MCF 10A (cell line): ENCODE data around the gene KCNT2. TPM values are rescaled to one million over a fixed set of nuclear protein-coding genes. Genes with fewer than 3 reads are reported as not detected.

Experiments used
- Bru-seq: library from RNA; stranded (reverse); fragments of 400-500 nt; gene quantifications from one replicate; lab custom pipeline; 2021; lab: Mats Ljungman, UMichigan
- BruChase-seq, 2 experiments: library from RNA; stranded (reverse); fragments of 400-500 nt; gene quantifications; one replicate each; lab custom pipeline; 2021; lab: Mats Ljungman, UMichigan
- BruUV-seq: library from RNA; stranded (reverse); fragments of 400-500 nt; replicated peaks from 2 replicates; lab custom pipeline; 2021; lab: Mats Ljungman, UMichigan
- CTCF ChIA-PET: fragments of 300-600 bp; sonication (Branson Sonifier 250); formaldehyde crosslinking; extraction: SDS; loops from one replicate; lab custom pipeline; 2021; ENCODE audit warnings: antibody characterized with exemption, inconsistent platforms; lab: Yijun Ruan, JAX
- POLR2A ChIA-PET: fragments of 300-600, 350-650 bp; sonication (Branson Sonifier 250); formaldehyde crosslinking; extraction: SDS; loops from one replicate; lab custom pipeline; 2020; ENCODE audit warnings: antibody characterized with exemption, inconsistent platforms; lab: Yijun Ruan, JAX
- DNase-seq: peaks from one replicate; pipeline ENCODE4 v3.0.0-alpha.2; 2018; ENCODE audit not compliant: unreplicated experiment
- H3K27ac Mint-ChIP-seq: one replicate; pipeline ENCODE4 v1.8.0; 2022; ENCODE audit warnings: mild to moderate bottlenecking, low read depth, mixed read lengths; ENCODE audit not compliant: unreplicated experiment
- H3K27me3 Mint-ChIP-seq: one replicate; pipeline ENCODE4 v1.8.0; 2022; ENCODE audit warnings: mixed read lengths; ENCODE audit not compliant: insufficient read depth, unreplicated experiment
- H3K36me3 Mint-ChIP-seq: one replicate; pipeline ENCODE4 v1.8.0; 2022; ENCODE audit warnings: mild to moderate bottlenecking, moderate library complexity, mixed read lengths; ENCODE audit not compliant: insufficient read depth, unreplicated experiment
- H3K4me1 Mint-ChIP-seq: one replicate; pipeline ENCODE4 v1.8.0; 2022; ENCODE audit warnings: mixed read lengths; ENCODE audit not compliant: insufficient read depth, unreplicated experiment
- H3K4me3 Mint-ChIP-seq: one replicate; pipeline ENCODE4 v1.8.0; 2022; ENCODE audit warnings: mild to moderate bottlenecking, moderate library complexity, mixed read lengths; ENCODE audit not compliant: unreplicated experiment
- H3K9me3 Mint-ChIP-seq: one replicate; pipeline ENCODE4 v1.8.0; 2022; ENCODE audit warnings: mixed read lengths; ENCODE audit not compliant: unreplicated experiment
- CTCF ChIP-seq: fragments of 200-600 bp; IDR thresholded peaks from one replicate; pipeline ENCODE4 v1.8.0; 2022; ENCODE audit warnings: antibody characterized with exemption, mild to moderate bottlenecking; ENCODE audit not compliant: unreplicated experiment
- intact Hi-C: fragments of 100-400 bp; cut with micrococcal nuclease; formaldehyde crosslinking; loops from 2 replicates; pipeline ENCODE4 v1.14.1; 2022
- long read RNA-seq: library from polyadenylated mRNA; stranded (forward); transcript quantifications from one replicate; pipeline ENCODE4 v2.0.0, GENCODE V29; 2022
- total RNA-seq: library from RNA; stranded (reverse); gene quantifications from 2 replicates; pipeline ENCODE4 v1.2.3, GENCODE V29; 2022

Gene KCNT2
- total RNA-seq (1.2 and 1.5 TPM in 2 replicates), Bru-seq, nascent RNA (percentile 47 among the genes with signal in this experiment), BruChase-seq, experiment 1, labeled RNA remaining after a 6-hour chase (percentile 36 among the genes with signal in this experiment), BruChase-seq, experiment 2, labeled RNA remaining after a 2-hour chase (percentile 43 among the genes with signal in this experiment)
- long read RNA-seq, partial matches to known transcripts: 1 of 2 reads
- long read RNA-seq, other reads (novel, unspliced or antisense): 1 of 2 reads

DNA sequence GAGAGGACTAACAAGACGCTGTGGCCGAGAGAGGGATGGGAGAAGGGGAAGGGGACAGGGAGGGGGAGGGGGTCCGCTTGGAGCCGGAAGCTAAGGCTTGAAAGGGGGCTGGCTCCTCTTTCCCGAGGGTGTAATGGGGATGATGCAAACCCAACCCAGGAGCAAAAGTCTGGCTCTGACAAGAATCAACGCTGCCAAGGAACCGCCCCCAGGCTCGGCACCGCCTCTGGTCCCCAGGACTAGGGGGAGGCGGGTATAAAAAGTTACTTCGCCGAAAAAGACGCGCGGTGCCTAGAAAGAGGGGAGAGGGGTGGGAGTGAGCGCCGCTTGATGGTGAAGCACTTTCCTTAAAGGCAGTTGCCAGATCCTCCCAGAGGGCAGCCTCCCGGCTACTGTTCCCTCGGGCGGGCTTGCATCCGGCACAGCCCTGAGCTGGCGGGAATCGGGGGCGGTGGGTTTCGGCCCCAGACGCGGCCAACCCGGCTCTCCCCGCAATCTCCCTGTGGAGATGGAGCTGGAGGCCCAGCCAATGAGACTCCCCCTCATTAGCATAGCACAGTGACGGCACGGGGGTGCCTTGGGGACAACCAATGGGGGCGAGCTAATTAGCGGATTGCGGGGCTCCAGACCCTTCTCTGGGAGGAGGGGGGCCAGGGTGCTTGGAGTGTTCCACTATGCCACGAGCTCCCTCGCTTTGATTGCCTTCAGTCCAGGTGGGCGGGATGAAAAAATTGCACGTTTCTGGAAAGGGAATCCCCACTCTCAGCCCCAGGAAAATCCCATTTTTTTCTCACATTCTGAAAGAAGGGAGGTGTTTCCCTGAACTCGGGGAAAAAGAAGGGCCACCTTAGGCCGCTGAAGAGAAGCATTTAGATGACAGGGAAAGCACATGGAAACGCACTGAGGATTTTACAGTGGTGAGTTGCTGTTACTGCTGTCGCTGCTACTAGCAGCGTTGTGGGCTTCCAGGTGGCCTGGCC, at the start of gene KCNT2:
Gene KCNT2, minus strand, starts transcription at position 51 of the 980 bp plus-strand sequence. CDS start 131 bp downstream, outside the sequence.
- intact Hi-C loops: no loop called here
- POLR2A ChIA-PET: no interaction called here
- Mint-ChIP-seq H3K36me3 (no peaks in the 10 kb centered on the region), H3K27ac (peak within 1 kb of the TSS; percentile 37), H3K4me3 (peak within 1 kb of the TSS; percentile 73), H3K27me3 (no peaks in the 10 kb centered on the region), H3K4me1 (no peaks in the 10 kb centered on the region), H3K9me3 (no peaks in the 10 kb centered on the region)
- BruUV-seq: no TSS peak
- CTCF ChIA-PET: interaction anchor here (1.0 kb wide), 1 partner anchor 32 kb away, joined by 3 read pairs; no protein-coding TSS in a partner anchor
- TF ChIP-seq CTCF: no peak
- peak; percentile 35 for DNase-seq

- CTCF ChIA-PET: interaction anchor here (0.6 to 5.6 kb wide), 5 partner anchors 97 to 507 kb away, joined by 3 to 51 read pairs (median 4); no protein-coding TSS in a partner anchor
- no TSS peak for BruUV-seq
- Mint-ChIP-seq H3K27me3 (no peaks in the 10 kb centered on the region), H3K4me3 (no peak overlapping the region), H3K9me3 (no peaks in the 10 kb centered on the region), H3K4me1 (peaks cover 35% of the 10 kb centered on the region), H3K36me3 (no peaks in the 10 kb centered on the region), H3K27ac (no peak overlapping the region)
- intact Hi-C loops: no loop called here
- POLR2A ChIA-PET: interaction anchor here (0.8 kb wide), 1 partner anchor 960 kb away, joined by 3 read pairs; no protein-coding TSS in a partner anchor
- no peak for TF ChIP-seq CTCF
- DNase-seq: no peak
Measured at GRCh38 chr1:196655494-196655893, 47.3 kb upstream of the KCNT2 start.

DNA sequence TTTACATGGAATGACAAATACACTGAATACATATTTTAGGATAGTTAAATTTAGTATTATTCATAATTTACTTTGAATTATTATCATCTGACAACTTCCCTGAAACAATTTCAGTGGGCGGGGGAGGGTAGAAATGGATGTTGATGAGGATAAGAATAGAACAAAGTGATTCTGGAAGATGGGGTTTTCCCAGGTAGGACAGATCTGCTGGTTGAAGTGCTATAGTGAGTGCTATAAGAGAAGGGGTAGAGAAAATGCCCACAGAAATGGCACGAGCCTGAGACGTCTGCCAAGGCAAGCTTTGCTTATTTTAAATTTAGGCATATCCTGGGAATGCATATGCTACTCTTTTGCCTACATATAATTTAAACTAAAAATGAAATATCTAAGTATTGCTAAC, 46.8 kb upstream of the KCNT2 start:
- H3K4me1 Mint-ChIP-seq: peaks cover 31% of the 10 kb centered on the region
- no peak for DNase-seq
- H3K4me3 Mint-ChIP-seq: no peak overlapping the region
- no peak for TF ChIP-seq CTCF
- CTCF ChIA-PET: interaction anchor here (0.6 to 5.6 kb wide), 3 partner anchors 96 to 299 kb away, joined by 3 to 51 read pairs (median 4); no protein-coding TSS in a partner anchor
- no TSS peak for BruUV-seq
- no peaks in the 10 kb centered on the region for H3K36me3 Mint-ChIP-seq
- peak overlapping the region; percentile 95 for H3K27ac Mint-ChIP-seq
- POLR2A ChIA-PET: interaction anchor here (0.6 kb wide), 1 partner anchor 32 kb away, joined by 3 read pairs; no protein-coding TSS in a partner anchor
- intact Hi-C loops: no loop called here
- H3K9me3 Mint-ChIP-seq: no peaks in the 10 kb centered on the region
- no peaks in the 10 kb centered on the region for H3K27me3 Mint-ChIP-seq
